Memory B cell (primary cell): ENCODE results near the gene TSPEAR.
"Not testable (repeated sequence)": the region's sequence is repeated elsewhere in the genome, so short reads cannot be mapped to it uniquely, and the experiment has no call there.

Source experiments
- ATAC-seq: fragments of 150-1000 bp; cut with Tn5 transposase; 2 replicates; pipeline ENCODE4 v1.10.0; 2021; ENCODE audit warnings: low read depth, mild to moderate bottlenecking, moderate library complexity
- DNase-seq, 2 donors: peaks; one replicate each; pipeline ENCODE4 v3.0.0; 2022; ENCODE audit warnings: low spot score in 2 of 2
- H3K27ac Mint-ChIP-seq: one replicate; pipeline ENCODE4 v1.8.0; 2022; ENCODE audit warnings: mild to moderate bottlenecking, moderate library complexity, mixed read lengths
- H3K27me3 Mint-ChIP-seq: one replicate; pipeline ENCODE4 v1.8.0; 2022; ENCODE audit warnings: mixed read lengths
- H3K36me3 Mint-ChIP-seq: one replicate; pipeline ENCODE4 v1.8.0; 2022; ENCODE audit warnings: mild to moderate bottlenecking, mixed read lengths
- H3K4me1 Mint-ChIP-seq: one replicate; pipeline ENCODE4 v1.8.0; 2022; ENCODE audit warnings: mixed read lengths
- H3K4me3 Mint-ChIP-seq: one replicate; pipeline ENCODE4 v1.8.0; 2022; ENCODE audit warnings: mild to moderate bottlenecking, moderate library complexity, mixed read lengths
- H3K9me3 Mint-ChIP-seq: one replicate; pipeline ENCODE4 v1.8.0; 2022; ENCODE audit warnings: mixed read lengths

TSPEAR gene

DNA sequence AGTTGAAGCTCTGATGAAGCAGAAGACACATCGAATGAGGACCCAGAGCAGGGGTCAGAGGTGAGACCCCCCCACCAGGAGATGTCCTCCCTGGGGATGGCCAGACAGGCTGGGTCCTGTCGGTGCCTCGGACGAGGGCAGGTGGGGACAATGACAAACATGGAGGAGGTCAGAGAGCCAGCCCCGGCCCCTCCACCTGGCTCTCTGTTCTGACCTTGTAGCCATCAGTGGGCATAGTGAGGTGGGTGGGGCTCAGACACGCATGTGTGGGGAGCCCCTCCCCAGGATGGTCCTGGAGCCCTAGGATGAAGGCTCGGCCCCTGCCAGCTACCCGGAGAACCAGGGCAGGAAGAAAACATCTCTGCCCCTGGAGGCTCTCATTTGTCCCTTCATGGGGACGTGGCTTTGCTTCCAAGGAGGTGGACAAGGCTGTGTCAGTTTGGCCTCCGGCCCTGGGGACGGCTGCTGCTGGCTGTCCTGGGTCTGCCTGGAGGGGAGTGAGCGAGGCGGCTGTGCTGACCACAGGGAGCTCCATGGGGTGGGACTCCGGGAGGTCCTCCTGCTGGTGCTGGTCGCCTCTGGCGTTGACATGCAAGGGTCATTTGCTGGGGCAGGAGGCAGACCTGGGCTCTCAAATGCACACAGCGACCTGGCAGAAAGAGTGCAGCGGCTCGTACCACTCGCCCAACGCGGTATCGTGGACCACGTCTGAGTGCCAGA lies 121.6 kb downstream of the TSPEAR start:
- H3K27ac Mint-ChIP-seq: no peak overlapping the region
- DNase-seq (no peak), ATAC-seq (no peak)
- no peaks in the 10 kb centered on the region for H3K36me3 Mint-ChIP-seq
- H3K9me3 Mint-ChIP-seq: peaks cover 3% of the 10 kb centered on the region
- H3K27me3 Mint-ChIP-seq: peaks cover 25% of the 10 kb centered on the region
- no peaks in the 10 kb centered on the region for H3K4me1 Mint-ChIP-seq
- H3K4me3 Mint-ChIP-seq: no peak overlapping the region

DNA sequence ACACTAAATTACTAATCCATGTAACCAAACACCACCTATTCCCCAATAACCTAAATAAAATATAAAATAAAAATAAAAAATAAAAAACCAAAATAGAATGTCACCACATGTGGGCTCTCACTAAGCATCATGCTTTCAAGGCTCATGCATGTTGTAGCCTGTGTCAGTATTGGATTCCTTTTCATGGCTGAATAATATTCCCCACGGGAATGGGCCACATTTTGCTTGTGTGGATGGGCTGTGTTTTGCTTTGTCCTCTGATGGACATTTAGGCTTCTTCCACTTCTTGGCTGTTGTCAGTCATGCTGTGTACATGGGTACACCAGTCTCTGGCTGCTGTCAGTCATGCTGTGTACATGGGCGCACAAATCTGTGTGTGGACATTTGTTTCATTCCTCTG lies 122.3 kb downstream of the TSPEAR start:
- H3K4me3 Mint-ChIP-seq: no peak overlapping the region
- H3K27ac Mint-ChIP-seq: no peak overlapping the region
- H3K9me3 Mint-ChIP-seq: peaks cover 3% of the 10 kb centered on the region

GRCh38 chr21:44585892-44586291 lies 125.5 kb downstream of the TSPEAR start:
- ATAC-seq (no peak), DNase-seq (no peak)
- Mint-ChIP-seq H3K36me3 (peaks cover 1% of the 10 kb centered on the region), H3K4me1 (no peaks in the 10 kb centered on the region), H3K4me3 (no peak overlapping the region), H3K27ac (no peak overlapping the region), H3K27me3 (peaks cover 22% of the 10 kb centered on the region), H3K9me3 (peaks cover 12% of the 10 kb centered on the region)

More for the DNA sequence above, 122.3 kb downstream of the TSPEAR start:
- H3K27me3 Mint-ChIP-seq: peaks cover 30% of the 10 kb centered on the region
- DNase-seq (no peak), ATAC-seq (no peak)
- no peaks in the 10 kb centered on the region for H3K4me1 Mint-ChIP-seq
- H3K36me3 Mint-ChIP-seq: no peaks in the 10 kb centered on the region

DNA sequence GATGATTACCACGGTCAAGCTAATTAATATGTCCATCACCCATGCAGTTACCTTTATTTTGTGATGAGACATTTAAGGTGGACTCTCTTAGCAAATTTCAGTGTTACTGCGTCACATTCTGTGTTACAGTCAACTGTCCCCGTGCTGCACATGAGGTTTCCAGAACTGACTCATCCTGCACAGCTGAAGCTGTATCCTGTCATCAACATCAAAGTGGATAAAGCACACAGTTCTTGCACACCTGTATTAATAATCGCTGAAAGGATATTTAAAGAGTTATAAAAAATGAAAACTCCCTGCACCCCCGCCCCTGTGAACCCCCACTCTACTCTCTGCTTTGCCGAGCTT lies 127.6 kb downstream of the TSPEAR start:
- peaks cover 24% of the 10 kb centered on the region for H3K27me3 Mint-ChIP-seq
- DNase-seq (no peak), ATAC-seq (no peak)
- no peaks in the 10 kb centered on the region for H3K4me1 Mint-ChIP-seq
- H3K4me3 Mint-ChIP-seq: no peak overlapping the region
- peaks cover 21% of the 10 kb centered on the region for H3K9me3 Mint-ChIP-seq
- no peak overlapping the region for H3K27ac Mint-ChIP-seq
- peaks cover 10% of the 10 kb centered on the region for H3K36me3 Mint-ChIP-seq

- peaks cover 10% of the 10 kb centered on the region for H3K36me3 Mint-ChIP-seq
- no peak overlapping the region for H3K4me3 Mint-ChIP-seq
- H3K4me1 Mint-ChIP-seq: no peaks in the 10 kb centered on the region
- peaks cover 21% of the 10 kb centered on the region for H3K9me3 Mint-ChIP-seq
- no peak for DNase-seq
- no peak overlapping the region for H3K27ac Mint-ChIP-seq
- no peak for ATAC-seq
- H3K27me3 Mint-ChIP-seq: peaks cover 24% of the 10 kb centered on the region
Measured at GRCh38 chr21:44583089-44583799, 128.1 kb downstream of the TSPEAR start.

GRCh38 chr21:44582055-44582454 lies 129.3 kb downstream of the TSPEAR start:
- Mint-ChIP-seq H3K27me3 (peaks cover 27% of the 10 kb centered on the region), H3K36me3 (peaks cover 10% of the 10 kb centered on the region), H3K4me1 (no peaks in the 10 kb centered on the region), H3K27ac (no peak overlapping the region), H3K4me3 (no peak overlapping the region), H3K9me3 (peaks cover 25% of the 10 kb centered on the region)
- ATAC-seq: no peak
- no peak for DNase-seq

DNA sequence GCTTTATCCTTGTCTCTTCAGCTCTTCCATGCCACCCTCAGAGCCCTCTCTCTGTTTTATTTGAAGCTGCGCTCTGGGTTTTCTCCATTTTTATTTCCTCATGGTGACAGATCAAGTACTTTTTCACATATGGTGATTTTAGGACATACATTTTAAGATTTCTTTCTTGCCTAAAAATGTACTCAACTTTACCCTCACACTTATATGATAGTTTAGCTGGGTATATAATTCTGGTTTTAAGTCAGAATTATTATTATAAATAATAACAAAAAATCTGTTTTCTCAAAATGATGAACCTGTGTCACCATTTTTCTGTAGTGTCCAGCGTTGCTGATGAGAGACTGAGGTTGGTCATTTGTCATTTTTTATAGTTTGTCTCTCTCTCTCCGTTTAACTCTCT lies 130.2 kb downstream of the TSPEAR start:
- Mint-ChIP-seq H3K27me3 (peaks cover 23% of the 10 kb centered on the region), H3K9me3 (peaks cover 28% of the 10 kb centered on the region), H3K36me3 (peaks cover 12% of the 10 kb centered on the region), H3K4me3 (no peak overlapping the region), H3K27ac (no peak overlapping the region), H3K4me1 (no peaks in the 10 kb centered on the region)
- DNase-seq (no peak), ATAC-seq (no peak)

- H3K4me3 Mint-ChIP-seq, H3K27ac Mint-ChIP-seq, DNase-seq, H3K4me1 Mint-ChIP-seq, ATAC-seq: not testable (repeated sequence)
- H3K36me3 Mint-ChIP-seq: peaks cover 12% of the 10 kb centered on the region
- H3K9me3 Mint-ChIP-seq: peaks cover 25% of the 10 kb centered on the region
- H3K27me3 Mint-ChIP-seq: peaks cover 23% of the 10 kb centered on the region
Measured at GRCh38 chr21:44580231-44580821, 131.0 kb downstream of the TSPEAR start, which contains the start of gene KRTAP10-5. Gene KRTAP10-5, minus strand, starts transcription at chr21:44580604. Its CDS starts 26 bp downstream, at chr21:44580578.

DNA sequence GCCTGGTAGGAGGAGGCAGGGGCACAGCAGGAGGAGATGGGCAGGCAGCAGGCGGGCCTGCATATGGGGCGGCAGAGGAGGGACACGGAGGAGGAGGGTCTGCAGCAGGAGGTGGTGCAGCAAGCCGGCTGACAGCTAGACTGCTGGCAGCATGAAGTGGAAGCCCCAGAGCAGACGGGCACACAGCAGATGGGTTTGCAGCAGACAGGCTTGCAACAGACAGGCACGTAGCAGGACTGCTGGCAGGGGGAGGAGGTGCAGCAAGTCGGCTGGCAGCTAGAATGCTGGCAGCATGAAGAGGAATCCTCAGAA lies 131.6 kb downstream of the TSPEAR start:
- H3K9me3 Mint-ChIP-seq: peaks cover 25% of the 10 kb centered on the region

DNA sequence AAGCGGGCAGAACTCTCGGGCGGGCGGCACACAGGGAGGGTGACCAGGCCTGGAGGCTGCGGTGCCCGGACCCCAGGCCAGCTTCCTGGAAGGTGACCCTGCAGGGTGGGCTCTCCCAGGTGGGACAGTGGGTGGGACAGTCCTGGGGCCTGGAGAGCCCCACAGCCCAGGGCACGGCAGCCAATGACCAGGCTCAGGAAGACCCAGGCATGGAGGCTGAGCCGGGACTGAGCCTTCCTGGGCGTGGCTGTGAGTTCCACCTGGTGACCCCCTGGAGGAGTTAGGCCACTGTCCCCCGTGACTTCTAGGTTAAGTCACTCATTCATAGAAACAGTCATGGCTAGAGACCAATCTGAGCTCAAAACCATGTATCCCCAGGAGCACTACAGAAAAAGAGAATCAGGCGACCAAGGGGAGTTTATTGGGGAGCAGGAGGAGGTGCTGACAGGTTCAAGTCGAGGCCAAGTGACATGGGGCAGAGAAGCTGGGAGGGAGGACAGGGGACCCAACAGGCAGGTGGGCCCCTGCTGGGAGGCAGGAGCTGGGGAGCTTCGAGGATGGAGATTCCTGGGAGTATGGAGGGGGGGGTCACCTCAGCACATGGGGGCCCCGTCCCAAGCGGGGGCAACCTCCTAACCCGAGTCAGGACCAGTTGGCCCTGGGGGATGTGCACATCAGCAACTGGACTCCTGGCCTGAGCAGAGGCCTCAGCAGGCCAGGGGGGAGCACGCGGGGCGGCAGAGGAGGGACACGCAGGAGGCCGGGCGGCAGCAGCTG lies 132.1 kb downstream of the TSPEAR start:
- Mint-ChIP-seq H3K9me3 (peaks cover 25% of the 10 kb centered on the region), H3K4me3 (no peak overlapping the region)

More for the DNA sequence above, 131.6 kb downstream of the TSPEAR start:
- H3K4me1 Mint-ChIP-seq: peaks cover 2% of the 10 kb centered on the region
- H3K4me3 Mint-ChIP-seq: no peak overlapping the region
- no peak for ATAC-seq
- no peak for DNase-seq
- no peak overlapping the region for H3K27ac Mint-ChIP-seq
- peaks cover 22% of the 10 kb centered on the region for H3K27me3 Mint-ChIP-seq
- H3K36me3 Mint-ChIP-seq: peaks cover 12% of the 10 kb centered on the region

DNA sequence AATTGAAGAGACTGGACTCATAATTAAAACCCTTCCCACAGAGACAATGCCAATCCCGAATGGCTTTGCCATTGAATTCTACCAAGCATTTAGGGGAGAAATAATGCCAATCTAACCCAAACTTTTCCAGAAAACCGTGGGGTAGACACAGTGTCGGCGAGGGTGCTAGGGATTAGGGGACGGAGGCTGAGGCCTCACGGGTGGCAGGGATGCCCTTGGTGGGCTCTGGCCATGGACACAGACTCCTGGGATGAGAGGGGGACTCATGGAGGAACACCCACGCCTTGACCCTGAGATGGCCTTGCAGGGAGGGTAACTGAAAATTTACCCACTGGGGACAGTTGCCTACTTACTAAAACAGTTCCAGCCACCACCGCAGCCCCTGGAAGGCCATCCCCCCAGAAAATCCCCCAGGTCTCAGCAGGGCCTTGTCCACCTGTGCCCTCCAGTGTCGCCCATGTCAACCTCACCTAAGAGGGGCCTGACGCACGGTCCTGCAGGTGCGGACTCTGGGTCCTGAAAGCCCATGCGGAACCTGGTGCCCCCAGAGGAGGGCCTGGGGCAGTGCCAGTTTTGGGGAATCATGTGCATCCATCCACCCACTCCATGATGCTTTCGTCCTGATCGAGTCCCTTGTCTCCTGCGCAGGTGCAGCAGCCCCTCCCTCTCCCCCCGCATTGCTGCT lies 132.9 kb downstream of the TSPEAR start:
- ATAC-seq (no peak), DNase-seq (no peak)
- Mint-ChIP-seq H3K27me3 (peaks cover 23% of the 10 kb centered on the region), H3K9me3 (peaks cover 25% of the 10 kb centered on the region), H3K27ac (no peak overlapping the region), H3K4me1 (peaks cover 2% of the 10 kb centered on the region), H3K4me3 (no peak overlapping the region), H3K36me3 (peaks cover 12% of the 10 kb centered on the region)

More for the DNA sequence above, 132.1 kb downstream of the TSPEAR start:
- Mint-ChIP-seq H3K27ac (no peak overlapping the region), H3K27me3 (peaks cover 24% of the 10 kb centered on the region), H3K36me3 (peaks cover 12% of the 10 kb centered on the region), H3K4me1 (peaks cover 2% of the 10 kb centered on the region)
- no peak for ATAC-seq
- no peak for DNase-seq

- DNase-seq (no peak), ATAC-seq (no peak)
- H3K9me3 Mint-ChIP-seq: peaks cover 18% of the 10 kb centered on the region
- peaks cover 2% of the 10 kb centered on the region for H3K4me1 Mint-ChIP-seq
- peaks cover 10% of the 10 kb centered on the region for H3K36me3 Mint-ChIP-seq
- no peak overlapping the region for H3K4me3 Mint-ChIP-seq
- no peak overlapping the region for H3K27ac Mint-ChIP-seq
- H3K27me3 Mint-ChIP-seq: peaks cover 28% of the 10 kb centered on the region
Measured at GRCh38 chr21:44576025-44576420, 135.3 kb downstream of the TSPEAR start.

DNA sequence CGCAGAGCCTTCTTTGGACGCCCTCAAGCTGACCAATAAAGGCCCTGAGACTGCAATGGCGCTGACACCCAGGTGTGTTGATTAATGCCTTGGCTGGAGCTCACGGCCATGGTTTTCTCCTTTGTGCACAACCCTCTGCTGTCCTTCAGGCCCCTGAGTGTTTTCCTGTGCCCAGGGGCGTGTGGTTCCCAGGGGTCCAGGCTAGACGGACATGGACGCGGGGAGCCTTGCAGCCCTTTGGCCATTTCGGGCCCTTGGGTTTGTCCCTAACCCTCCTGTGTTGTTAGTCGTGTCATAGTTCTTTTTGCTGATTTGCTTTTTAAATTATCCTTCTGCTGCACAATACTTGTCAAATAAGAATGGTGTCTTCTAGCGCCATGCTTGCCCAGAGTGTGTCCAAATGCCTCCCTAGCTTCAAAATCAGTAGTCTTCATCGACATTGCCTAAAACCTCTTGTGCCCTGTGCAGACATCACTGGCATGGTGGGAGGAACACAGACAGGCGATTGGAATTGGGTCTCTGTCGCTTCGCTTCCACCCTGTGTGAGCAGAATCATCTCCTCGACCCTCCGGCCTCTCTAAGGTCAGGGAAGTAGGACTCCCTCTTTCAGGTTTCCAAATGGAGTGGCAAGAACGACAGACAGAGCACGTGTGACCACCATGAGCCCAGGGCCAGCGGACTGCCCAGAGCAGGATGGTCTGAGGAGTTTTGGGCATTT lies 135.9 kb downstream of the TSPEAR start:
- peaks cover 2% of the 10 kb centered on the region for H3K4me1 Mint-ChIP-seq
- H3K27ac Mint-ChIP-seq: no peak overlapping the region
- peaks cover 11% of the 10 kb centered on the region for H3K36me3 Mint-ChIP-seq
- H3K4me3 Mint-ChIP-seq: no peak overlapping the region
- DNase-seq (no peak), ATAC-seq (no peak)
- peaks cover 28% of the 10 kb centered on the region for H3K27me3 Mint-ChIP-seq
- H3K9me3 Mint-ChIP-seq: peaks cover 16% of the 10 kb centered on the region
